ENCODE data around the gene MVB12B. TPM values are rescaled to one million over a fixed set of nuclear protein-coding genes. Genes with fewer than 3 reads are reported as not detected.

The MVB12B gene
- polyA plus RNA-seq, 1 experiment, result 4.4 TPM

- ChIA-PET POLR2A (no interaction called here), CTCF (interaction anchor here (1.3 to 1.7 kb wide), 3 partner anchors 16 to 119 kb away, joined by 3 to 4 read pairs (median 4); no protein-coding TSS in a partner anchor)
- H3K4me3 ChIP-seq (ENCODE audit: low read depth, low read length), result peak overlapping the region; percentile 58
- no peak for TF ChIP-seq CTCF (IDR thresholded peaks at IDR 0.05; ENCODE audit: low read depth, low read length)
- DNase-seq (ENCODE audit: low read depth, low spot score), result peak; percentile 58
- H3K27ac ChIP-seq (ENCODE audit: low read depth, low read length), result peak overlapping the region; percentile 60
- peaks cover 46% of the 10 kb centered on the region for H3K27me3 ChIP-seq (ENCODE audit: control insufficient read depth, insufficient read depth, low read length)
- no peaks in the 10 kb centered on the region; the same call in 1 of the 2 replicates for H3K9me3 ChIP-seq (ENCODE audit: control insufficient read depth, insufficient read depth, low read length)
Measured at GRCh38 chr9:126516936-126517832, 190.6 kb downstream of the MVB12B start.

DNA sequence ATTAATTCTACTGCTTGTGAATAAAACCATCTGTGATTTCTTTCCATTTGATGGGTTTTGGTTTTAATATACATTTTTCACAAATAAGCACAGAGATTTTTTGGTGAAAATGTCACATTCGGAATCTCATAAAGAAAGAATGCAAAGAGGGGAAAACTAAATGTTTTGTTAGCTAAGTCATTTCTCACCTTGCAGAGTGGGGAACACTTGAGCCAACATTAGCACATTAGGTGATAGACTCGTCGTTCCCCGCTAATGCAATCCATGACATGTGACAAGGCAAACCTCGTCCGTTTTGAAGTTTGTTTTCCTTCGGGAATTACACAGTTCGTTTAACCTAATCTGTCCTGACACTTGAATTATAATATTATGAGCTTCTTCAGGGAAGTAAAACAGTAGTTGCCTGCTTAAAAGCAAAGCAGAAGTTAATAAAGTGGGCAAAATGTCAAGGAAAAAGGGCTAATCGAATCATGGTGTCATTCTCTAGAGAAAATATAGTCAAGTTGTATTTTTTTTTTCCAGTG lies 191.3 kb downstream of the MVB12B start:
- Histone ChIP-seq H3K27ac (ENCODE audit: low read depth, low read length) (no peak overlapping the region), H3K27me3 (ENCODE audit: control insufficient read depth, insufficient read depth, low read length) (peaks cover 52% of the 10 kb centered on the region), H3K9me3 (ENCODE audit: control insufficient read depth, insufficient read depth, low read length) (no peaks in the 10 kb centered on the region; the same call in 1 of the 2 replicates), H3K4me3 (ENCODE audit: low read depth, low read length) (peak overlapping the region; percentile 58; the same call in 1 of the 2 replicates)
- TF ChIP-seq CTCF (IDR thresholded peaks at IDR 0.05; ENCODE audit: low read depth, low read length), result no peak
- POLR2A ChIA-PET, result no interaction called here
- DNase-seq (ENCODE audit: low read depth, low spot score), result no peak
- CTCF ChIA-PET, result interaction anchor here (1.0 to 1.4 kb wide), 4 partner anchors 19 to 119 kb away, joined by 3 to 8 read pairs (median 6); no protein-coding TSS in a partner anchor

DNA sequence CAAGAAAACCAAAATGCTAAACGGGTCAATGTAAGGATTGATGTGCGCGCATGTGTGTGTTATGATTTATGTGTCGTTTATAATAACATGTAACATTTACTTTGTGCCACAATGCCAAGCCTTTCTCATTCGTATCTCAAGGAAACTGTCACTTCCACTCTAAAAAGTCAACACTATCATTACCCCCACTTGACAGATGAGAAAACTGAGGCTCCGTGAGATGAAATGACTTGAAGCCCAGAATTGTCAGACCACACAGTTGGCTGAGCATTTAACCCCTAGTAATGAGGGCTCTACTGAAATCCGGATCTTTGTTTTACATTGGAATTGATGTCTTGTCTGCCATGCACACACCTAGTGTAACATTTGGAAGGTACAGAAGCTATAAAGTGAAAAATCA lies 192.1 kb downstream of the MVB12B start:
- no peak overlapping the region for H3K27ac ChIP-seq (ENCODE audit: low read depth, low read length)
- no peak for DNase-seq (ENCODE audit: low read depth, low spot score)
- no peaks in the 10 kb centered on the region; the same call in 1 of the 2 replicates for H3K9me3 ChIP-seq (ENCODE audit: control insufficient read depth, insufficient read depth, low read length)
- CTCF ChIA-PET, result interaction anchor here (1.0 to 1.4 kb wide), 3 partner anchors 19 to 39 kb away, joined by 4 to 8 read pairs (median 7); no protein-coding TSS in a partner anchor
- no peak overlapping the region for H3K4me3 ChIP-seq (ENCODE audit: low read depth, low read length)
- POLR2A ChIA-PET, result no interaction called here
- TF ChIP-seq CTCF (IDR thresholded peaks at IDR 0.05; ENCODE audit: low read depth, low read length), result no peak
- peaks cover 52% of the 10 kb centered on the region for H3K27me3 ChIP-seq (ENCODE audit: control insufficient read depth, insufficient read depth, low read length)

DNA sequence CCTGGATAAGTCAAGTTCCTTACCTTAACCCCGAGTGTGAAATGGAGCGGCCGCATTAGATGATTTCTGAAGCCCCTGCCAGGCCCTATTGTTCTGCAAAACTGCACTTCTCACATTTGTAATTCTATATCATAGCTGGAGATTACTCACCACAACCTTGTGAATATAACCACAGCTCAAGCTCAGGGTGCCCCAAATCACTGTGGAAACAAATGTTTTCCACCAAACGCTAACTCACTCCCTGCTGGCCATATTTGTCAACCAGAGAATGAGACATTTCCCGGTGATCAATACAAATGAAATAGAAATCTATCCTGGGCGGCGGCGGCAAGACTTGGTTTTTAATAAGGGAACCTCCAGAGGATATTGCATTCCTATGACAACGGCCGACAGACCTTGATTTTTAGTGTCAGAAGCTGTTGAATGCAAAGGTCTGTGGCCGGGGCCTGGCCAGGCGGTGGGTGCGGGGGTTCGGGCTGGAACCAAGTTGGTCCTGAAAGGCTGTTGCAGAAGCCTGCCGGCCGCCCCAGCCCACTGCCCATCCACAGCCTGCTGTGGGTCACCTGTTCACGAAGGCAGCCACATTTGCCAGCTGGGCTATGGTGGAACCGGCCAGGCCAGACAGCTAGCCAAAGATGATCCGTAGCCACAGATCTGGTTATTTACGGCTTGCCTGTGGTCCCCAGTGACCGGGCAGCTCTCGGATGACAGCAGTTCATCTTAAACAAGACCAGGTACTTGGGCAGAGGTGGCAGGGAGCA lies 193.2 kb downstream of the MVB12B start:
- ChIA-PET POLR2A (no interaction called here), CTCF (interaction anchor here (0.6 kb wide), 1 partner anchor 20 kb away, joined by 3 read pairs; no protein-coding TSS in a partner anchor)
- H3K4me3 ChIP-seq (ENCODE audit: low read depth, low read length), result no peak overlapping the region
- TF ChIP-seq CTCF (IDR thresholded peaks at IDR 0.05; ENCODE audit: low read depth, low read length), result no peak
- no peak overlapping the region for H3K27ac ChIP-seq (ENCODE audit: low read depth, low read length)
- no peak for DNase-seq (ENCODE audit: low read depth, low spot score)
- peaks cover 59% of the 10 kb centered on the region for H3K27me3 ChIP-seq (ENCODE audit: control insufficient read depth, insufficient read depth, low read length)
- no peaks in the 10 kb centered on the region; the same call in 1 of the 2 replicates for H3K9me3 ChIP-seq (ENCODE audit: control insufficient read depth, insufficient read depth, low read length)

Measured in AG04450 (cell line).